AG04449 (cell line): ENCODE data around the gene SHC3.

Source experiments
- CTCF ChIA-PET: fragments of 350-600 bp; formaldehyde crosslinking; extraction: SDS; loops from one replicate; lab custom pipeline; 2021; ENCODE audit warnings: antibody characterized with exemption; lab: Yijun Ruan, JAX
- POLR2A ChIA-PET: fragments of 400-600, 350-600 bp; formaldehyde crosslinking; extraction: SDS; loops from one replicate; lab custom pipeline; 2020; ENCODE audit warnings: antibody characterized with exemption, inconsistent platforms; lab: Yijun Ruan, JAX
- DNase-seq: peaks from one replicate; pipeline ENCODE4 v3.0.0-alpha.2; 2010; ENCODE audit warnings: low read depth, low spot score
- H3K4me3 ChIP-seq: 2 replicates; pipeline ENCODE4 v1.5.1; 2011; ENCODE audit warnings: low read depth, mild to moderate bottlenecking, control low read depth, low read length
- TF ChIP-seq, protein P1 (sequence below): IDR thresholded peaks from one replicate; pipeline ENCODE4 v1.5.1; 2011; ENCODE audit warnings: mild to moderate bottlenecking, moderate library complexity, low read length, control low read depth, inconsistent platforms; ENCODE audit not compliant: insufficient read depth; ENCODE audit errors: missing control alignments

SHC3 gene

DNA sequence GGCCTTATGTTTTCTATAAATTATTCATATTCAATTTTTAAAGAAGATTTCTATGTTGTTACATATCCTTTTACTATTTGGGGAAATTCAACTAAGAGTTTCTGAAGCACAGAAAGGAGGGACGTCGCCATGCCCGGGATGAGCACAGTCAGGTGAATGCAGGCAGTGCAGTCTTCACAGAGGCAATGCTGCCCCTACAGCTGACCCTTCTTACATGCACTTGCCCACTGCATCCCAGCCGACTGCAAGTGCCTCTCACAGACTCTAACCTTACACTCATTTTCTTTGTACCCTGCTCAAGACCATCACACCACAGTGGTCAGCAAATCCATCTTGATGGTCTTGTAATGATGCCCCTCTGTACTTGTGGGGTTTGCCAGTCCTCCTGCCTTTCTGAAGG, 73.8 kb downstream of the SHC3 start:
- no peak overlapping the region for H3K4me3 ChIP-seq
- POLR2A ChIA-PET: no interaction called here
- CTCF ChIA-PET: no interaction called here
- DNase-seq: no peak
- TF ChIP-seq, protein P1, sequence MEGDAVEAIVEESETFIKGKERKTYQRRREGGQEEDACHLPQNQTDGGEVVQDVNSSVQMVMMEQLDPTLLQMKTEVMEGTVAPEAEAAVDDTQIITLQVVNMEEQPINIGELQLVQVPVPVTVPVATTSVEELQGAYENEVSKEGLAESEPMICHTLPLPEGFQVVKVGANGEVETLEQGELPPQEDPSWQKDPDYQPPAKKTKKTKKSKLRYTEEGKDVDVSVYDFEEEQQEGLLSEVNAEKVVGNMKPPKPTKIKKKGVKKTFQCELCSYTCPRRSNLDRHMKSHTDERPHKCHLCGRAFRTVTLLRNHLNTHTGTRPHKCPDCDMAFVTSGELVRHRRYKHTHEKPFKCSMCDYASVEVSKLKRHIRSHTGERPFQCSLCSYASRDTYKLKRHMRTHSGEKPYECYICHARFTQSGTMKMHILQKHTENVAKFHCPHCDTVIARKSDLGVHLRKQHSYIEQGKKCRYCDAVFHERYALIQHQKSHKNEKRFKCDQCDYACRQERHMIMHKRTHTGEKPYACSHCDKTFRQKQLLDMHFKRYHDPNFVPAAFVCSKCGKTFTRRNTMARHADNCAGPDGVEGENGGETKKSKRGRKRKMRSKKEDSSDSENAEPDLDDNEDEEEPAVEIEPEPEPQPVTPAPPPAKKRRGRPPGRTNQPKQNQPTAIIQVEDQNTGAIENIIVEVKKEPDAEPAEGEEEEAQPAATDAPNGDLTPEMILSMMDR: no peak

DNA sequence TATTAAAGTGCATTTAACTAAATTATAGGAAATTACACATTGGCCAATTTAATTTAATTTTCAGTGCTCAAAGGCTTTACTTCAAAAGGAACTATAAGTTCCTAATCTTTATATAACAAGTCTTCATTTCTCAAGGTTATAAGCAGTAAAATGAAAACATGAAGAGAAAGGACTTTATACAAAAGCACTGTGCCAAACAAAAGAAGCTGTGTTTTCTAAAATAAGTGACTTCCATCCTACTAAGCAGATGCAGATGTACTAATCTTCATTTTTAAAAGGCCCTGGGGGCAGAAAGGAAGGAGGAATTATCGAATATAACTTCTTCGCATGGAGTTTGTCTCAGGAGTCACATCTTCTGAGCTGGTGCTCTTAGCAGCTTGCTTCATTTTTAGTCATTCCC, 81.4 kb downstream of the SHC3 start:
- no peak overlapping the region for H3K4me3 ChIP-seq
- ChIA-PET CTCF (no interaction called here), POLR2A (no interaction called here)
- TF ChIP-seq, protein P1: no peak
- DNase-seq: no peak

- CTCF ChIA-PET: no interaction called here
- DNase-seq: no peak
- no peak overlapping the region for H3K4me3 ChIP-seq
- TF ChIP-seq, protein P1: no peak
- POLR2A ChIA-PET: no interaction called here
These were observed 81.8 kb downstream of the SHC3 start for GRCh38 chr9:89096807-89097206.

DNA sequence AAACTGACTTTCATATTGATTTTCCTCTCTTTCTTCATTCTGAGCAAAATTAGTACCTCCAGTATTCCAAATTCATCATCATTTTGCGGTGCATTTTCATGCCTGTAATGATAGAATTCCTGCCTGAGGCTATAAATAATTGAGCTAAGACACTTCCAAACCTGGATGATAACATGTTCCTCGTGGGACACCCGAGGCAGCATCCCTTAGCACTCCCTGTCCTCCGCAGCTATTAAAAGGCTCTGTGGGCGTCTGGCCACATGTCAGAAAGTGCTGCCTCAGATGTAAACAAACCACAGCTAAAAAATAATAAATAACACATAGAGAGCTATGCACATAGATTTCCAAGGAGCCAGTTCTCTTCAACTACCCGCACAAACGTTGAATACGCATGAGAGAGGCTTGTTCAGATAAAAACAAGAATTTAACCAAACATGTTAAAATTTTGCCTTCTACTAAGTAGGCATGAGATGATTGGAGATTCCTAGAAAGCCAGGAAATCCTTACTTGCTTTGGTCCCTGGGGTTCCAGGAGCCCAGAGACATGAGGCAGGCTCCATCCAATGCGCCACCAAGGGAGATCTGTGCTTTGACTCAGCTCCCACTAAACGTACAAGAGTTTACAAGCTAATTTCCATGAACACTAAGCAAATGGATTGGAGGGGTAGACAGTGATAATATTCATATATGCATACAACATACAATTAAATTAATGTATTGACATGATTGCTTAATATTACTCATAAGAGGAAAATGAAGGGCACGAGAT, 82.7 kb downstream of the SHC3 start:
- CTCF ChIA-PET: no interaction called here
- TF ChIP-seq, protein P1: no peak
- no peak for DNase-seq
- POLR2A ChIA-PET: no interaction called here
- H3K4me3 ChIP-seq: no peak overlapping the region

GRCh38 chr9:89093201-89093975, 85.2 kb downstream of the SHC3 start:
- POLR2A ChIA-PET: no interaction called here
- DNase-seq: no peak
- TF ChIP-seq, protein P1: no peak
- H3K4me3 ChIP-seq: no peak overlapping the region
- CTCF ChIA-PET: no interaction called here

- TF ChIP-seq, protein P1: no peak
- ChIA-PET POLR2A (no interaction called here), CTCF (no interaction called here)
- no peak for DNase-seq
- H3K4me3 ChIP-seq: no peak overlapping the region
These were observed 89.4 kb downstream of the SHC3 start for GRCh38 chr9:89089176-89089575.
